CD4-positive, alpha-beta T cell treated with Interleukin-4 for 4 hours (primary cell): ENCODE data around the gene NEURL1B.
"Not testable (repeated sequence)": the region's sequence is repeated elsewhere in the genome, so short reads cannot be mapped to it uniquely, and the experiment has no call there.

ENCODE experiments used
- DNase-seq: peaks from one replicate; pipeline ENCODE4 v3.0.0-alpha.2; 2020

NEURL1B gene

GRCh38 chr5:172699999-172700364 is 58.9 kb downstream of the NEURL1B start:
- no peak for DNase-seq

GRCh38 chr5:172700365-172701290 is 59.6 kb downstream of the NEURL1B start:
- no peak for DNase-seq

GRCh38 chr5:172701291-172701656 is 60.2 kb downstream of the NEURL1B start:
- no peak for DNase-seq

- no peak for DNase-seq
Observed at GRCh38 chr5:172703952-172704351, 62.9 kb downstream of the NEURL1B start.

GRCh38 chr5:172705576-172706084 is 64.6 kb downstream of the NEURL1B start:
- DNase-seq: no peak

GRCh38 chr5:172706796-172707195 is 65.7 kb downstream of the NEURL1B start:
- DNase-seq: no peak

GRCh38 chr5:172707285-172708182 is 66.5 kb downstream of the NEURL1B start:
- DNase-seq: no peak

- DNase-seq: no peak
Observed at GRCh38 chr5:172708183-172708505, 67.1 kb downstream of the NEURL1B start.

GRCh38 chr5:172710676-172711075 is 69.6 kb downstream of the NEURL1B start:
- no peak for DNase-seq

GRCh38 chr5:172711321-172711861 is 70.3 kb downstream of the NEURL1B start:
- DNase-seq: not testable (repeated sequence)

GRCh38 chr5:172712610-172713009 is 71.5 kb downstream of the NEURL1B start:
- no peak for DNase-seq

GRCh38 chr5:172713113-172713808 is 72.2 kb downstream of the NEURL1B start:
- peak; percentile 59 for DNase-seq

- no peak for DNase-seq
Observed at GRCh38 chr5:172713809-172714490, 72.9 kb downstream of the NEURL1B start.

GRCh38 chr5:172714491-172715420 is 73.7 kb downstream of the NEURL1B start:
- DNase-seq: peak; percentile 69

- no peak for DNase-seq
Observed at GRCh38 chr5:172715421-172715780, 74.3 kb downstream of the NEURL1B start.

- no peak for DNase-seq
Observed at GRCh38 chr5:172715931-172716682, 75.0 kb downstream of the NEURL1B start.

GRCh38 chr5:172716796-172717313 is 75.8 kb downstream of the NEURL1B start:
- DNase-seq: peak; percentile 82

- no peak for DNase-seq
Observed at GRCh38 chr5:172717481-172718195, 76.6 kb downstream of the NEURL1B start.

GRCh38 chr5:172718527-172719114 is 77.6 kb downstream of the NEURL1B start:
- no peak for DNase-seq
